Subcutaneous abdominal adipose tissue (tissue), 5 donors: ENCODE results near the gene TAGLN2.

Source experiments
- H3K27ac ChIP-seq: one replicate; pipeline ENCODE4 v1.7.0; 2013; ENCODE audit warnings: low read depth, mild to moderate bottlenecking, inconsistent platforms, low read length, moderate library complexity
- H3K27me3 ChIP-seq, 5 donors: one replicate each; pipeline ENCODE4 v1.7.0; 2013; ENCODE audit warnings: low read length in 5 of 5, inconsistent platforms in 1 of 5; ENCODE audit not compliant: control insufficient read depth in 5 of 5, insufficient read depth in 4 of 5
- H3K36me3 ChIP-seq, 5 donors: one replicate each; pipeline ENCODE4 v1.7.0; 2013; ENCODE audit warnings: low read length in 5 of 5; ENCODE audit not compliant: control insufficient read depth in 5 of 5, insufficient read depth in 5 of 5
- H3K4me1 ChIP-seq, 5 donors: one replicate each; pipeline ENCODE4 v1.7.0; 2013; ENCODE audit warnings: low read length in 5 of 5, mild to moderate bottlenecking in 3 of 5, moderate library complexity in 1 of 5; ENCODE audit not compliant: control insufficient read depth in 5 of 5, insufficient read depth in 5 of 5
- H3K4me3 ChIP-seq, 5 donors: one replicate each; pipeline ENCODE4 v1.7.0; 2013; ENCODE audit warnings: low read length in 5 of 5, low read depth in 1 of 5
- H3K9ac ChIP-seq, 5 donors: one replicate each; pipeline ENCODE4 v1.7.0; 2013; ENCODE audit warnings: low read length in 5 of 5, mild to moderate bottlenecking in 4 of 5, moderate library complexity in 3 of 5
- H3K9me3 ChIP-seq, 5 donors: one replicate each; pipeline ENCODE4 v1.7.0; 2013; ENCODE audit warnings: low read length in 5 of 5; ENCODE audit not compliant: control insufficient read depth in 5 of 5
- donor health status: healthy.
- donor health status: healthy.
- donor health status: healthy.
- donor health status: healthy.
- donor health status: healthy.

The TAGLN2 gene

DNA sequence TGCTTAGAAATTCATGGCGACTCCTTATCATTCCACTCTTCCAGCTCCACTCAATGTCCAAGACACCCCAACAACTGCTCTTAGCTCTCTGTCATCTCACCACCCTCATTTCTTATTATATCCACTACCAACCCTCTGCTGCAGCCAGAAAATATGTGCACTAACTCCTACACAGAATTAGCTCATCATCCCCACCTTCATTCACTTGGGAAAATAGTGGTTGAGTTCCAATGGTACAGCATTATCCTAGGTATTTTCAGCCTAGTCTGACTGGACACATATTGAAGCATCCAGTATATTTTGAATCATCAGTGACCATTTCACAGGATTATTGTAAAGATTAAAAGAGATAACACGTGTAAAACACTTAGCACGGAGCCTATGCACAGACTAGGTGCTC is 46.2 kb downstream of the TAGLN2 start:
- Histone ChIP-seq H3K27ac (no peak overlapping the region), H3K9ac (no peak overlapping the region), H3K9me3 (no peaks in the 10 kb centered on the region), H3K4me3 (no peak overlapping the region), H3K4me1 (peaks cover 0 to 8% (median 3%) of the 10 kb centered on the region in 5 donors), H3K36me3 (no peaks in the 10 kb centered on the region), H3K27me3 (no peaks in the 10 kb centered on the region)

DNA sequence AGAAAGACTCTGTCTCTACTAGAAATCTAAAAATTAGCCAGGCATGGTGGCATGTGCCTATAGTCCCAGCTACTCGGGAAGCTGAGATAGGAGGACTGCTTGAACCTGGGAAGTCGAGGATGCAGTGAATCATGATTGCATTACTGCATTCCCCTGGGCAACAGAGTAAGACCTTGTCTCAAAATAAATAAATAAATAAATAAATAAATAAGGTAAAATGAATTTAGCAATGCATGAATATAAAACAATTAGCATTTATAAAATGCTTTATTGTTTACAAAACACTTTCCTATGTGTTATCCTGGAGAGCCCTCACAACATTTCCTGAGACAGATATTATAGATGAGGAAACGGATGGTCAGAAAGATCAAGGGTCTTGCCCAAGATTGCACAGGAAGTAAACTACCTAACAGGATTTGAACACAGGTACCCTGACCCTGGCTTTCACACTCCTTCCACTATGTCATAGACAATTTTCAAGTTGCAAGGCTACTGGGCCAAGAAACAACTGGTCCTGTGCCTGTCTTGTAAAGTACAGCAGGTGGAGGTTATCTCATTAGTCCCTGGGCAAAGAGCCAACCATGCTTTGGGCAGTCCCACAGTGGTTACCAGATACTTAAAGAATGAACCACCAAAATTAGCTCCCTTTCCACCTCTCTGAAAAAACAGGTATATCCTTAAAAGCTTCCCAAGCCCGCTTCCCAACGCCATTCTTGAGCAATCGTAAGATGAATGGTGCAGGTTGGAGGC is 47.4 kb downstream of the TAGLN2 start:
- Histone ChIP-seq H3K27me3 (no peaks in the 10 kb centered on the region), H3K4me1 (peaks cover 0 to 8% (median 3%) of the 10 kb centered on the region in 5 donors), H3K27ac (no peak overlapping the region), H3K9me3 (no peaks in the 10 kb centered on the region), H3K36me3 (no peaks in the 10 kb centered on the region), H3K9ac (no peak overlapping the region), H3K4me3 (no peak overlapping the region)

DNA sequence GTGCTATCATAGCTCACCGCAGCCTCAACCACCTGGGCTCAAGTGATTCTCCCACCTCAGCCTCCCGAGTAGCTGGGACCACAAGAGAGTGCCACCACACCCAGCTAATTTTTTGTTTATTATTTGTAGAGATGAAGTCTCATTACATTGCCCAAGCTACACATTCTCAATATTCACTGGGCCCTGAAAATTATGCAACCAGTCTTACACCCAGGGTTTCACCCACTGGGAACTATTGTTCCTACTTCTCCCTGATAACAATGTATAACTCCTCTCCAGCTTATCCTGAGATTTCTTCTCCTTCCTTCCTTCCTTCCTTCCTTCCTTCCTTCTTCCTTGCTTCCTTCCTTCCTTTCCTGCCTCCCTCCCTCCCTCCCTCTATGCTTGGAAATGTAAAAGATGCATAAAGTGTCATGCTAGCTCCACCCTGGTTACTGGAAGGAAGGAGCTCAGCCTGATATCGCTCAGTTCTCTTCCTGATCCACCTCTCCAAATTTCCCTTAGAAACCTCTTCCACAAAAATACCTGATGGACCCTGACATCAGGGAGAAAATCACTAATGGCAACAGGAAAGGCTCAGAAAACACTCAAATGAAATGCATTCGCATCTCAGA is 51.7 kb downstream of the TAGLN2 start:
- Histone ChIP-seq H3K36me3 (no peaks in the 10 kb centered on the region), H3K4me3 (no peak overlapping the region), H3K27ac (no peak overlapping the region), H3K9ac (no peak overlapping the region), H3K4me1 (no peaks in the 10 kb centered on the region), H3K27me3 (peaks cover 2 to 16% (median 10%) of the 10 kb centered on the region in 5 donors), H3K9me3 (no peaks in the 10 kb centered on the region)

DNA sequence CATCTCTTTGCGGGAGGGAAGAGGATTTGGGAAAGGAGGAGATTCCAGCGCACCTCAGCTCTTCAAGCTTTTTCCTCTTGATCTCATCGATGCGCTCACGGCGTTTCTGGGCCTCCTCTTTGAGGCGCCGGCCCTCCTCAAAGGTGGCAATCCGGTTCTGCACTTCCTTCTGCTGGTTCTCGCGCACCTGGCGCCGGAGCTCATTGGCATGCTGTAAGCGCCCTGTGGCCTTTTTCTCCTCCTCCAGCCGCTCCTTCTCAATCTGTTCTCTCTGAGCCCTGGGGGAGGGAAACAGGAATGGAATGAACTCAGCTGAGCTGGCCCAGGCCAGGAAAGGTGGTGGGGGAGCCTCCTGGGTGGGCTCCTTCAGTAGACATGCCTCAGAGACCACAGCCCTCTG is 52.4 kb downstream of the TAGLN2 start:
- H3K36me3 ChIP-seq, result no peaks in the 10 kb centered on the region

DNA sequence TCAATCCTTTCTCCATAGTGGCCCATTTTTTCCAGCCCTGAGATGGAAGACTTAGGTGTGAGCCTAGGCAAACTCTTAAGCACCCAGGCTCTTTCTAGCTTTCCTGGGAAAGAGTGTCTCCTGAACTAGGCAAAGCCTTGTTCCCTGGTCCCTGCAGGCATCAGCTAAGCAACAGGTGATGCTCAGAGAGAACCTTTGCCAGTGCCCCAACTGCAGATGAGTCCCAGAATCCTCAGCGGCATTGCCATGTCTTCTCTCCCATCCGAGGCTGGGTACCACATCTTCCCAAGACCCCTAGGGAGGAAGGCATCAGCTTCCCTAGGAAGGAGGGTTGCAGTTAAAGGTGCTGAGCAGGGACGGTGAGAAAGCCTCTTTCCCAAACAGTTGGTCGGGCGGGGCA is 54.6 kb downstream of the TAGLN2 start:
- Histone ChIP-seq H3K4me3 (no peak overlapping the region), H3K4me1 (peaks cover 0 to 16% (median 10%) of the 10 kb centered on the region in 5 donors), H3K27me3 (peaks cover 4 to 16% (median 10%) of the 10 kb centered on the region in 5 donors), H3K9ac (no peak overlapping the region), H3K27ac (no peak overlapping the region), H3K9me3 (no peaks in the 10 kb centered on the region), H3K36me3 (no peaks in the 10 kb centered on the region)

More for the DNA sequence above, 52.4 kb downstream of the TAGLN2 start:
- Histone ChIP-seq H3K9ac (no peak overlapping the region), H3K27me3 (peaks cover 4 to 16% (median 10%) of the 10 kb centered on the region in 5 donors), H3K4me3 (no peak overlapping the region), H3K27ac (no peak overlapping the region), H3K9me3 (no peaks in the 10 kb centered on the region), H3K4me1 (peaks cover 0 to 6% (median 3%) of the 10 kb centered on the region in 5 donors)

DNA sequence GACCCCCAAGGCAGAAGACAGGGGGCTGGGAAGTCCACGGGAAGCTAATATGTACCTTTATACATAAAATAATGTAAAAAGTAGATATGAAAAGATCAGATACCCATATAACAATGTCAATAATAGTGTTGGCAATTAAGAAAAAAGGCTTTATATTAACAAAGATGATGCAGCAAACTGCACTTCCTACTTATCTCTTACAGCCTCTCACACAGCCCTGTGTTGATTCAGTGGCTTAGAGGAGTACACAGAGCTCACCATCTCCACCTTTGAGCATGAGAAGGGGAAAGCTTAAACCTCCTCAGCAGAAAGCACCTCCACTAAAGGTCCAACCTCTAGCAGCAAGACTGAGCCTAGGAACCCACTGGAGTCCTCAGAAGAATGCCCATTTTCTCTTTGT is 55.7 kb downstream of the TAGLN2 start:
- H3K36me3 ChIP-seq, result no peaks in the 10 kb centered on the region
- H3K27ac ChIP-seq, result no peak overlapping the region

DNA sequence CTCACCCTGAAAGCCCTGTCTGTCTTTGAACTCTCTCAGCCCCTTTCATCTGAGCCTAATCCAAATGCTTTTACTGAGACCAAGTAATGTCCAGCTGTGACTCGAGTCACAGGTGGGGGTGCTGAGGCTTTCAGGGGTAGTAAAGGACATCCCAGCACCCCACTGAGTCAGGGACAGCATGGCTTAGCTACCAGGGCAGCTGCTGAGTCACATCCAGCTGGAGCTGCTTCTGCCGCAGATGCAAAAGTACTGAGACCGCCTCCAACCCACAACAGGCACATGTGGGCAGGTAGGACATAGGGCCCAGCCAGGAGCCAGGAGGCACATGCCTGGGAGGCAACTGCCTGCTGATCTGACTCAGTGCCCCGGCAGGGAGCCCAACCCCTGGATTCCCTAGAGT is 56.1 kb downstream of the TAGLN2 start:
- Histone ChIP-seq H3K4me3 (no peak overlapping the region), H3K9me3 (no peaks in the 10 kb centered on the region), H3K27me3 (peaks cover 4 to 16% (median 10%) of the 10 kb centered on the region in 5 donors), H3K4me1 (peaks cover 0 to 16% (median 10%) of the 10 kb centered on the region in 5 donors), H3K9ac (no peak overlapping the region), H3K36me3 (no peaks in the 10 kb centered on the region), H3K27ac (no peak overlapping the region)

More for the DNA sequence above, 55.7 kb downstream of the TAGLN2 start:
- no peaks in the 10 kb centered on the region for H3K9me3 ChIP-seq
- no peak overlapping the region for H3K4me3 ChIP-seq
- H3K27me3 ChIP-seq, result peaks cover 4 to 16% (median 10%) of the 10 kb centered on the region in 5 donors
- H3K4me1 ChIP-seq, result peaks cover 0 to 16% (median 10%) of the 10 kb centered on the region in 5 donors
- no peak overlapping the region for H3K9ac ChIP-seq

DNA sequence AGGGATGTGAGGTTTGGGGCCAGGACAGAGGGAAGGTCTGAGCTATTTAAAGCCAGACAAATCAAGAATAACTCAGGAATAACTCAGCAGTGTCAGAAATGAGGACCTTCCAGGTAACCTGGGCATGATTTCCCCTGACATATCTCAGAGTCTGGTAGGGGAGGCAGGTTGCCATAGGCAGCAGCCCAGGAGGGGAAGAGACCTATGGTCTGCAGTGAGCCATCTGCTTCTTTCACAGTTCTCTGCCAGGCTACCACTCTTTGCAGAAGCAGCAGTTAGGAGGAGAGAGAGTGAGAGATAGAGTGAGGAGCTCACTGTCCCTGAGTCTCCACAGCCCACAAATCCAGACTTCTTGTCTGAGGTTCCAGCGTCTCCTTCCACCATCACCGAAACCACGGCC is 56.5 kb downstream of the TAGLN2 start:
- Histone ChIP-seq H3K4me1 (peaks cover 0 to 16% (median 10%) of the 10 kb centered on the region in 5 donors), H3K36me3 (no peaks in the 10 kb centered on the region), H3K4me3 (no peak overlapping the region), H3K27ac (no peak overlapping the region), H3K9me3 (no peaks in the 10 kb centered on the region), H3K27me3 (peaks cover 4 to 16% (median 10%) of the 10 kb centered on the region in 5 donors), H3K9ac (no peak overlapping the region)
